ENCODE results near the gene GSDMA.

GSDMA gene, protein sequence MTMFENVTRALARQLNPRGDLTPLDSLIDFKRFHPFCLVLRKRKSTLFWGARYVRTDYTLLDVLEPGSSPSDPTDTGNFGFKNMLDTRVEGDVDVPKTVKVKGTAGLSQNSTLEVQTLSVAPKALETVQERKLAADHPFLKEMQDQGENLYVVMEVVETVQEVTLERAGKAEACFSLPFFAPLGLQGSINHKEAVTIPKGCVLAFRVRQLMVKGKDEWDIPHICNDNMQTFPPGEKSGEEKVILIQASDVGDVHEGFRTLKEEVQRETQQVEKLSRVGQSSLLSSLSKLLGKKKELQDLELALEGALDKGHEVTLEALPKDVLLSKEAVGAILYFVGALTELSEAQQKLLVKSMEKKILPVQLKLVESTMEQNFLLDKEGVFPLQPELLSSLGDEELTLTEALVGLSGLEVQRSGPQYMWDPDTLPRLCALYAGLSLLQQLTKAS

DNA sequence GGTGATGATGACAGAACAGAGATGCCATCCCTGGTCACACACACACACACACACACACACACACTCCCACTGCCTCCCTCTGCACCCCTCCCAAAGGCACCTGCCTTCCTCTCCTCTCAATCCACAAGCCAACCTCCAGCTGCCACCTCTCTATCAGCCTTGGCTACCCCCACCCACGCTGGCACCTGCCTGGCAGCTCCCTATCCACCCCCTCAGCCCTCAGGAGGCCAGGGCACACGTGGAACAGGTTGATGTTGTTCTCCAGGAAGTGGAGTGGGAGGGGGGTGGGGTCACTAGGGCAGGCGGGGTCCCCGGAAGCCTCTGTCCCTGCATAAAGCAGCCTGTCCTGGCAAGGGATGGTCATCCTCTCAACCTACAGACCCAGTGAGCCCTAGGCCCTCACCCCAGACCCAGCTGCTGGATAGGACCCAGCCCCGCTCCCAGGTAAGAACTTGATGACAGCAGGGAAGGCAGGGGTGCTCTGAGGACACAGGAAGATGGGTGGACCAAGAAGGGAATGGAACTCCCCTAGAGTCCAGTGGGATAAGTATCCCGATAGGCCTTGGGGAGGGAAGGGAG is at the start of gene GSDMA:
TSS of gene GSDMA (plus strand) at position 363 of the 579 bp plus-strand sequence. CDS start 2,684 bp downstream, outside the sequence.
- no peak for DNase-seq

DNA sequence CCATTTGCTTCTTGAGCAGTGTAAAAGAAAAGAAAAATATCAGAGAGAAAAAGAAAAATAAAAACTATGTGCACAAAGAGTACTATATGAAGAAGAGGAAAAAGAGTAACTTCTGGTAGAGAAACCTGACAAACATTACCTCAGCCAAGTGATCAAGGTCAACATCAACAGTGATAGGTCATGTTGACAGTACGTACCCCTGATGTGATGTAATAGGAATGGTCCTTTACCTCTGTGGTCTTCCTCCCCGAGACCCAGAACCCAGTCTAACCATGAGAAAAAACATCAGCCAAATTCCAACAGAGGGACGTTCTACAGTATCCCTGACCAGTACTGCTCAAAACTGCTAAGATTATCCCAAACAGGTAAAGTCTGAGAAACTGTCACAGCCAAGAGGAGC is 48.8 kb upstream of the GSDMA start:
- no peak for DNase-seq

DNA sequence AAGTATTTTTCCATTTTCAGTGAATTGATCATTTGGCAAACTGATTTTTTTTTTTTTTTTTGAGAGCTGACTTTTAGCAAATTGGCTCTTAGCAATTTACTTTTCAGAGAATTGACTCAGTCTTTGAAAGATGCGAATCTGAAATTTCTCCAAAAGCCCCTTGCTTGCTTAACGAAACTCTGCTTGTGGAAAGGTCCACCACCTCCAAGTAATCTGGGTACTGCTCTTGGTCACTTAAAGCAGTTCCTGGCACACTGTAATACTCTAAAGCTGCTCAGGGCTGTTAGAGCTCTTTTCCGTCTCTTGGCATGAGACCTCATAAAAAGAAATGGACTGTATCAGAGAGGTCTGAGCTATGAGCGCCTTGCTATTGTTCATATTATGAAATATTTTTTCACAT is 47.2 kb upstream of the GSDMA start:
- DNase-seq, result no peak

DNA sequence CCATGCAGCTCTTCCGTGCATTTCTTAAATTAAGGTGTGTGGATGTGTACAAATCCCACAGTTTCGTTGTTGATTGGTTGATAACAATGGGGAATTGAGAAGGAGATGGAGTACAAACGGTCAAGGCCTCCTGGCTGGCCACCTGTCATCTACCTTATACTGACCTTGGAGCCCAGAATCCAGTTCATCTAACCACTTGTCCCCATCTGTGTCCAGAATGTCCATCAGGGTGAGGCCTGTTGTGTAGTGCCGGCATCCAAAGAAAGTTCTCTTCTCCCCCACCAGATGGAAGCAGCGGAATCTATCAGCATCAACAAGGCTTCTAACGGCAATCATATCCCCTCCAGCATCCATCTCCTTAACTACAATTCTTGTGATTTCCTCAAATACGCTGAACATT is 45.9 kb upstream of the GSDMA start:
- no peak for DNase-seq

DNA sequence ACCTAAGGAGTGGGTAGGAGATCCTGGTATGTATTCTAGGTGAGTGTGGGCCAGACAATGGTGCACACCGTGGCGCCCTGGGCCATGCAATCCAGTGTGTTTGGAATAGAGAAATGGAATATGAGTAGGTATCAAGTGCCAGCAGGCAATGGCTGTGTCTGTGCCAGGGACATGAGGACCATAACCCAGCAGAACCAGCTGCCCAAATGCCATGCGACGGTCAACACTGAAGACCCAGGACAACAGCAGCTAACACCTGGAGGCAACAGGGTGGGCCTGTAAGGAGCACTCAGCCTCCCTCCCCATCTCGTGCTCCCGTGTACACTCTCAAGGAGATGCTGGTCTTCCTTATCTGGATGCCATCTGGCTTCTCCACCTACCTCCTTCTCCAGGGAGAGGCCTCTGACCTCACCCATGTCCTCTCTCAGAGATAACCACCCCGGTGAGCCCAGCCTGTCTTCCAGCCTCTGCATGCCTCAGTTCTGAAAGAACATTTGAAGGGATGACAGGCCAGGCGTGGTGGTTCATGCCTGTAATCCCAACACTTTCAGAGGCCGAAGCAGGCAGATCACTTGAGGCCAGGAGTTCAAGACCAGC is 43.6 kb upstream of the GSDMA start:
- DNase-seq, result no peak

DNA sequence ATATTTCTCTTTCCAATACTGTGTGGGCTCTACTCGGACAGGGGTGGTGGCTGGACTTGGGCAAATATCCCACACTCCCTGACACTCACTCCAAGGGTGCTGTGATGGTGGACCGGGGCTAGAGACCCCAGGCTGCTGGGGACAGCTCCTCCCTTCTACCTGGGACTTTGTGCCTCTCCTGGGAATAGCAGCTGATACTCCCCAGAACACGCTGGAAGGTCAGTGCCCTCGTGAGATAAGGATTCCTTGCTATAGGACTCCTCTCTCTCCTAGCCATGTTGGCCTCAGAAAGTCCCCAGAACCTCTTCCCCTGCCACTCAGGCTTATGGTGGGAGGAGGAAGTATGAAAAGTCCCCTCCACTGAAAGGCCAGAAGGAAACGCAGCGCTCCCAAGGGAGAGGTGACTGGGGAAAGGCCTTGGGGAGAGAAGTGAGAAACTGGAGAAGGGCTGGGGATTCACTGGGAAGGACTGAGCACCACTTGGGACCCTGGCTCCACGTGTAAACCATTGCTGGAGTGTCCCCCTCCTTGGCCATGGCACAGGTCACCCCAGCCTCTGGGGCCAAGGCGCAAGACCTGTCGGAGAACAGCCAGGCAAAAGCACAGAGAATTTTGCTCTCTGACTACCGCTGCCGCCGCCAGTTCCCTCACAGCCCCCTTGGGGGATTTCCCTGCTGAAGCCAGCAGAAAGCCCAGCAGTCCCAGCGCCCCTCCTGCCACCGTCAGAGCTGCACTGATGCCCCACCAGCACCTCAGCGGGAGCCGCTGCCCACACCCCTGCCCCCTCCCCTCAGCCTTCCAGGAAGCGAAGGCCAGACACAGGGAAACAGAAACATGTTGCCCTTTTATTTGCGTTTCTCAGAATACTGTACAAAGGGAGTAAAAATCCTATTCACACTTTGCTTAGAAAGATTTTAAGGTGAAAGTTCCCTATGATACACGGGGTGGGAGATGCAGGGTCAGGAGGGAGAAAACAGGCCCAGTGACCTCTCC is 42.3 kb upstream of the GSDMA start:
- DNase-seq, result no peak

DNA sequence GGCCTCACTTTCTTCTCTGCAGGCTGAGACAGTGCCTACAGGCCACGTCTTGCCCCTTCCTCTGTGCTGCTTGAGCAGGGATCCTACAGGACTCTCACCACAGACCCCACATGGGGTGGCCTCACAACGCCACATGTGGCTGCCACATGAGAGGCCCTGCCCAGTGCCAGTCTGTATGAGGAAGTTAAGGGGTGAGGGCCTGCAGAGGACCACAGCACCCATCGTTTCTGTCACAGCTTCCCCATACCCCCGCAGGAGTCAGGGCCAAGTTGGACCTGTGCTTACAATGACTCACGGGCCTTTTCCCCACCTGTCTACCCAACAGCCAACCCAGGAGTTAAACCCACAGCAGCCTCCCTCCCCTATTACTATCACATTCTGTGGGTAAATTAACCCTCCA is 41.5 kb upstream of the GSDMA start:
- peak in 15 of 56 donors; percentile 2 to 51 (median 14) for DNase-seq

DNA sequence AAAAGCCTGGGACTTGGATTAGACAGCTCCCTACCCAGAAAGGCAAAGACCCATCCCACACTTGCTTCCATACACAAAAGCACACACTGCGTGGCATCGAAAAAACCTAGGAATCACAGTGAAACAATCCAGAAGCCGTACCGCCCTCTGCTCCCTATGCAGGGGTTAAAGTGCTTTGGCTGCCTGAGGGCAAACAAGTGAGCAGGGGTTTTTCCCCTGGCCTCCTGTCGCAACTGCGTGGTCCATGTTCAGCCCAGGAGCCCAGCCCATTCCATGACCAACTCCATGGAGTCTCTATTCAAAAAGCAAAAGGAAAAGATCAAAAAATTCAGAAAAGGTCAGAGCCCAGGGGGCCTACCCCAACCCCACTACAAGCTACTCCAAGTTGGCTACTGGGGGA is 40.8 kb upstream of the GSDMA start:
- no peak for DNase-seq

DNA sequence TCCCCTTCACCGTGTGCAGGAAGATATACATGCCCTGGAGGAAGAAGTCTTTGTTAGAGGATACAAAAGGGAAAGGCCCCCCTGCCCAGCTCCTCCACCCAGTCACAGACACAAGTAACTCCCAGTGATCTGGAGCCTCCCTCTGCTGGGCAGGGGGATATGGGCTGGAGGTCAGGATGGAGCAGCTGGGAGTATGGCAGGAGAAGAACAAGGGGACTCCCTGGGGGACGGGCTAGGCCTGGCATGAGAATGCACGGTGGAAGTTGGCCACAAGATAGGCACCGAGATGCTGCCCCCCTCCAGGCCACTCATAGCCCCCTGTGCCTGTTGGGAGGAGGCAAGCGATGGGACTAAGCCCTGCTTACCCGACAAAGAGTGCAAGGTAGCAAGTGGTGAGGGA is 39.6 kb upstream of the GSDMA start:
- no peak for DNase-seq

DNA sequence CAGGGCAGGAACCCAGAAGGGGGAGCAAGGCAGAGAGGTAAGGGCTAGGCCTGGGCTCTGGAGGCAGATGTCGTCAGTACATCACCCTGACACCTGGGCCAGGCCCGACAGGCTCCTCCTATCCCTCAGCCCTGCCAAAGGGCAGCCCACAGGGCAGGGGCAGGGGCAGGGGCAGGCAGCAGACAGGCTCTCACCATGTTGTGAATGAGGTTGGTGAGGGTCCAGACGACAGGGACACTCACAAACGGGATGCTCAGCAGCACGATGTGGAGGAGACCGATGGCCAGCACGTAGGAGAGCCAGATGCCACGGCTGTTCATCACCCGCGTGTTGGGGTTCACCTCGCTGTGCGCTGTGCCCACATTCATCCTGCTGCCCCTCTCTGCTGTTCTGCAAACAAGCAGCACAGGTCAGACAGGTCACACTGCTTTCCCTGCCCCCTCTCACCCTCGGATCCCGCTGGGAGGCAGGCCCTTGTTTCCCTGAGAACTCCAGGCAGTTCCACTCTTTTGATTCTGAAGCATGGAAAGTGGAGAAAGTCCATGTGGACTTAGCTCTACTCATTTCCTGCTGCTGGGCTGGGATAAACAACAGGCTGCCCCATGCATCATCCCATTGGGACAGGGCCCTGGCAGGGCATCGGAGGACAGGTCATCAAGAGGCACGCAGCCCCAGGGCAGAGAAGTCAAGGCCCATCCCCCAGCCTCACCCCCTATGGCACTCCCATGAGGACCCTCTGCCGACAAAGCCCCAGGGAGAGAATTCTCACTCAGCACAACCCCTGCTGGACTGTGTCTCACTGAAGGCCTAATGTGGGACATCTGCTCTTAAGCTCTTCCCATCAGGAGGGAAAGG is 38.7 kb upstream of the GSDMA start:
- no peak for DNase-seq

DNA sequence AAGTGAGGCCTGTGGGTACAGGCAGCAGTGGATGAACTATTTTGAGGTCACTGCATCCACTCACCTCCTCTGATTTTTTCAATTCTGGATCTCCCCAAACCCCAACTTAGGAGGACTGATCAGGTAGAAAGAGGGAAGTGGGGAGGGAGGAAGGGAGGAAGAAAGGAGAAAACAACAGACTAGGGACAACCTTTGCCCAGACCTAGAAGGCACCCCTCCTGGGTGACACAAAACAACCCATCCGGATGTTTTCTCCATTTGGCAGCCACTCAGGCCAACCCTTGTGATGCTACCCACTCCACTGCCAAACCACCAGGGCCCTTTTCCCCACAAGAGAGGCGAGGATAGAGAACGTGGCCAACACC is 38.1 kb upstream of the GSDMA start:
- no peak for DNase-seq

DNA sequence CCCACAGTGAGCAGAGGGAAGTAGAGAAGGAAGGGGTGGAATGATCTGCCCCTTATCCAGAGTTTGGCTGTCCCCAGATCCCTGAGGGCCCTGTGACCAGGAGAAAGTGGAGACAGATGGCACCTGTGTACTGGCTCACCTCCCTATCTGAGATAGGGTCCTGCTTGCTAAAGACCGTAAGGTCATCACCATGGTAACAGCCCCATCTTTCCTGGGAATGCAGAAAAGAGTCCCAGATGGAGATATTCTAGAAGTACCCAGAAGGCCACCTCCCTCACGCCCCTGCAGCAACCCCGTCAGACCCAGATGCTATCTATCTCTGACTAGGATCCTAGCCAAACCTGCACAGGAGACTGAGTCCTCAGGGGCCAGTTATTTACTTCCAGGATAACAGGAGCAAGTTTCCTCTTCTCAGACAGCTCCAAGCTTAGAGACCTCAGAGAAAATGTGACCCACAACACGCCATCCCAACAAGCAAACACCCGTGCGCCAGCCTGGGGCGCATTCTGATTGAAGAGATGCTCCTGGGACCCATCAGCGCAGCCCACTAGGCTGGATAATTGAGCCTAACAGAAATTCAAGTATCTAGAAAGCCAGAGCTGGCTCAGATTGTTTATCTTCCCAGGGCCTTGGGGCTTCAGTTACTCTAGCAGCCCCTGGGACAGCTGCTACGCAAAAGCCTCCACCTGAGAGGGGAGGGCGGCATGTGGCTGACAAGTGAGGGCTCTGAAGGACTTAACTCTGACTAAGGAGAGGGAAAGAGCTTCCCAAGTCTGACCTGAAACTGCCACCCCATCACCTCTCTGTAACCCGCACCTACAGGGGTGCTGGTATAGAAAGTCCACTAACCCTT is 37.3 kb upstream of the GSDMA start:
- no peak for DNase-seq

DNA sequence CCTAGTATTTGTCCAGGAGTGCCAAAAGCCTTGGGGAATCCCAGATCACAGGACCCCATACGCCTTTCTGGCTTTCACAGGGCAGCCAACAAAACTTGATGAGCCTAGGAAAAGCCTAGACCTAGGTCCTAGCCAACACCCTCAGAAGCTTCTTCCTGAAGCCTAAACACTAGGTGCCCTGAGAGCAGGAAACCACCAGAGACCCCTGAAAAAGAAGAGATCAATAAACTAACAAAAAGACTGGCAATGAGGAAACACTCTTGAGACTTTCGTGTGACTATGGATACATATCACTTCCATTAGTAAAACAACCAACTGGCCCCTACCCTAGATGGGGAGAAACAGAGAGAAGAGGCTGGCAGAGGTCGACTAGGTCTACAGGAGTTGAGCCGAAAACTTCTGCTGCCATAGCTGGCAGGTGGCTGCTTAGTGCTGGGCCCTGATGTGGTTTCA is 36.6 kb upstream of the GSDMA start:
- no peak for DNase-seq

DNA sequence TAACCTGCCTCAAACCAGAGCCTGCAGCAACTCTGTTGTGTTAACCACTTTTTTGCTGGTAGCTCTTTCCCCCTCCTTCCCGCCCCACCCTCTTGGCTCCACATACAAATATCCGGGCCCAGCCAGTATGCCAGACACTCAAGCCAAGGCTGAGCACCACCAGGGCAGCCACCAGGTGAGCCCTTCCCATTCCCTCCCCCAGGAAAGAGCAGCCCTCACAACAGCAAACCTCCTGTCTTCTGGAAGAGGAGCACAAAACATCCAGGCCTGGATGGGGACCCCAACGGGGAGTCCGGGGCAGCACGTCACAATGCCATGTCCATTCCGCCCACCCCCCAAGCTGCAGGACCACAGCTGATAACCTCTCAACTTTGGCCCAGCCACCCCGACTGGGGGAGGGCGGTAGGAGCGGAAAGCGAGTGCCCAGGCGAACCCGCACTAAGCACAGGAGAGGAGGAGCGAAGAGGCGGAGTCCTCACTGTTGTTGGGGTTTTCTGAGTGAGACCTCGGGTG is 36.2 kb upstream of the GSDMA start:
- peak in 6 of 56 donors; percentile 25 to 47 (median 42) for DNase-seq

DNA sequence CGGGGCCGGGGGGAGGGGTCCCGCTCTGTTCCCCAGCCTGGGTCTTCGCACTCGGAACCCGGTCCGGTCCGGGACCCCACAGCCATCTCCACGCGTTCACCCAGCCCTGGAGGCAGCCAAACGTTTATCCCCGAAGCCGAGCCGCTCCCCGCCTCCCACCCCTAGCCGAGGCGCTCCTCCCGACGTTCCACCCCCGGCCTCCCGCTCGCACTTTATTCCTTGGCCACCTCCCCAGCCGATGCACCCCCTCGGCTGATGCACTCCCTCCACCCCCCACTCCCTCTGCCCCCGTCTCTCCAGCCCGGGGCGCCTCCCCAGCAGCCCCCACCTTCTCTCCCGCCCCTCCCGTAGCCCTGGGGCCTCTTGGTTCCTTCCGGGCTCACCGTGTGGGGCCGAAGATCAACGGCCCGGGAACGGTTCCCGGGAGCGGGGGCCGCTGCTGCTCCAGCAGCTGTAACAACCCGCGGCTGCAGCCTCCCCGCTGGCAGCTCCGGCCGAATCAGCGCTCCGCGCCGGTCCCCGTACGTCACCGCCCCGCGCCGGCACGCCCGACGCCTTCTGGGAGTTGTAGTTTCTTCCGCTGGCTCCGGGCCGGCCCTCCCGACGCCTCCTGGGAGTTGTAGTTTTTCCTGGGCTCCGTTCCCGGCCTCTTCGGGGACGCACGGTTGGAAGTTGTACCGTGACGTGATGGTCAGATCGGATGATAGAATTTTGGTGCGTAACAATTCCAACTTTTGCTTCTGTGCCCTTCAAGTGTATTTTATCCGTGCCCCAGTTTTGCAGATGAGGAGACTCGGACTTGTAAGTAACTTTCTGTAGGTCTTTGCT is 35.5 kb upstream of the GSDMA start, which contains the start of the genes LRRC3C and ORMDL3:
TSS of gene LRRC3C (plus strand) at position 632 of the 828 bp plus-strand sequence. CDS start 13,792 bp downstream, outside the sequence.
TSS of gene ORMDL3 (minus strand) at position 501 of the 828 bp plus-strand sequence. CDS start 3,398 bp downstream, outside the sequence.
- DNase-seq, result peak; percentile 53 to 96 (median 90)

DNA sequence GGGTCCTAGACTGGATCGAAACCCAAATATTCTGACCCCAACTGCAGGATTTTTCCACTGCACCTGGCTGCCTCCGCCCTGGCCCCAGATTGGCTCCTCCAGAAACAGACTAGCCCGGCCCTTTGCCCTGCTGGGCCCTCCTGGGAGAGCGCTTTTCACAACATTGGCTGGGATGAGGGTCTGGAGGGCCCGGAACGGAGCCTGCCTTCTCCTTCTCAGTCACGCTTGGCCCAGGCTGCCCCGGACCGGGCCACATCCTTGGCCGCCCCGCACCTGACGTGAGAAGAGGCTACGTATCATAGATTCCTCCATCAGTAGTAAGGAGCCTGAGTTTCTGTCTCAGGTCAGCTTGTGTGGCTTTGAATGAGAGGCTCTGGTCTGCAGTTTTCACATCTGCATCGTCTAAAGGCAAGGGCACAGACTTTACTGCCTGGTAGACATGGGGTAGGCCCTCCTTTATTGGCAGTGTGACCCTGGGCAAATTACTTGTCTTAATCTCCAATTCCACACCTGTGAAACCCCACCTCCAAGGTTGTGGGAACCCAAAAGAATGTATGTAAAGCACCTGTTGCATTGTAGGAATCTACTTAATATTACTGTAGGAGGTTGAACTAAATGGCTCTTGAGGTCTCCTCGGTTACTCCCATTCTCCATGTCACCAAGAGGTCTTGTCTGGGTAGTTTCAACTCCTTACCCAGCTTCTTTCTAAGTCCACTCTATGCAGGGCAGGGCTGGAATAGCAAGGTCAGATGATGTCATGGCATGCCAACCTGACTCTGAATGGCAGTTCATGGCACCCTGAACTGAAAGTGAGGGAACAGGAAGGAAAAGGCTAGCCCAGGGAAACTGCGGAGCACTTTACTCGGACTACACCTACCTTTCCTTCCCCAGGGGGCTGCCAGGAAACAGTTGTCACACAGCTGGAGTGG is 34.6 kb upstream of the GSDMA start:
- DNase-seq, result peak in 12 of 56 donors; percentile 10 to 60 (median 45)
